22Rv1 (cell line): ENCODE results near the gene VSTM2B.

Experiments used
- ZFX ChIP-seq: fragments of 450-650 bp; IDR thresholded peaks from 2 replicates; pipeline ENCODE4 v1.6.1; 2017; ENCODE audit warnings: antibody characterized with exemption, borderline replicate concordance
- TF ChIP-seq, protein P1 (sequence below): fragments of 450-650 bp; IDR thresholded peaks from 2 replicates; pipeline ENCODE4 v1.5.1; 2017; ENCODE audit warnings: mild to moderate bottlenecking

DNA sequence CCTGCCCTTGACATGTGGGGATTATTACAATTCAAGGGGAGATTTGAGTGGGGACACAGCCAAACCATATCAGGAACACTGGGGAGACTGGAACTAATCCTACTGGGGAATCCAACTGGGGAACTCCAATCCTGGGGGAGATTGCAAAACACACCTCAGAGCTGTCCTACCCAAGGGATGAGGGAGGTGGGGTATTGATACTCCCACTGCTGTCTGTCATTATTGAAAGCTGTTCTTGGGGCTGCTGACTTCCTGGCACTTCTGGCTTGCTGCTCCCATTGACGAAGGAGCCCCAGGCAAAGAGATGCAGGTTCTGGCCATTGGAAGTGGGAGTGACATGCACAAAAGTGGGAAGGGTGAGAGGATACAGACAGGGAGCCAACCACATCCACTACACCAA lies 55.6 kb downstream of the VSTM2B start:
- TF ChIP-seq, protein P1, sequence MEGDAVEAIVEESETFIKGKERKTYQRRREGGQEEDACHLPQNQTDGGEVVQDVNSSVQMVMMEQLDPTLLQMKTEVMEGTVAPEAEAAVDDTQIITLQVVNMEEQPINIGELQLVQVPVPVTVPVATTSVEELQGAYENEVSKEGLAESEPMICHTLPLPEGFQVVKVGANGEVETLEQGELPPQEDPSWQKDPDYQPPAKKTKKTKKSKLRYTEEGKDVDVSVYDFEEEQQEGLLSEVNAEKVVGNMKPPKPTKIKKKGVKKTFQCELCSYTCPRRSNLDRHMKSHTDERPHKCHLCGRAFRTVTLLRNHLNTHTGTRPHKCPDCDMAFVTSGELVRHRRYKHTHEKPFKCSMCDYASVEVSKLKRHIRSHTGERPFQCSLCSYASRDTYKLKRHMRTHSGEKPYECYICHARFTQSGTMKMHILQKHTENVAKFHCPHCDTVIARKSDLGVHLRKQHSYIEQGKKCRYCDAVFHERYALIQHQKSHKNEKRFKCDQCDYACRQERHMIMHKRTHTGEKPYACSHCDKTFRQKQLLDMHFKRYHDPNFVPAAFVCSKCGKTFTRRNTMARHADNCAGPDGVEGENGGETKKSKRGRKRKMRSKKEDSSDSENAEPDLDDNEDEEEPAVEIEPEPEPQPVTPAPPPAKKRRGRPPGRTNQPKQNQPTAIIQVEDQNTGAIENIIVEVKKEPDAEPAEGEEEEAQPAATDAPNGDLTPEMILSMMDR: no peak
- TF ChIP-seq ZFX: no peak
